Inferior parietal cortex (tissue), 1 donor: ENCODE data around the gene FAF2.
"Not testable (repeated sequence)": the region's sequence is repeated elsewhere in the genome, so short reads cannot be mapped to it uniquely, and the experiment has no call there.

Source experiments
- DNase-seq: peaks from one replicate; pipeline ENCODE4 v3.0.0-alpha.2; 2016; ENCODE audit errors: extremely low spot score

Gene FAF2

GRCh38 chr5:176542596-176543427 is 94.6 kb downstream of the FAF2 start:
- no peak for DNase-seq

GRCh38 chr5:176543428-176544182 is 95.4 kb downstream of the FAF2 start:
- peak; percentile 56 for DNase-seq

DNA sequence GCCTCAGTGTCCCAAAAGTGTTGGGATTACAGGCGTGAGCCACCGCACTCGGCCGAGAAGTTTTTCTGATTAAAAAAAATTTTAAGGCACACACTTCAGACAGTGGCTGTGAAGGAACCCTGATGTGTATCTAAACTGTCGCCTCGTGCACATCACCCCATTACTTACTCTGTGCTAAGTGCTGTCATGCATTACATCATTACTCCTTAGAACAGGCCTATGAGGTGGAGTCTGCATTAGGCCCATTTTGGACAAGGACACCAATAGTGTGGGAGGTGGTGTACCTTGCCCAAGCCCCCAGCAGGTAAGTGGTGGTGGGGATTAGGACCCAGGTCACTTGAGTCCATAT is 97.2 kb downstream of the FAF2 start:
- DNase-seq: no peak

DNA sequence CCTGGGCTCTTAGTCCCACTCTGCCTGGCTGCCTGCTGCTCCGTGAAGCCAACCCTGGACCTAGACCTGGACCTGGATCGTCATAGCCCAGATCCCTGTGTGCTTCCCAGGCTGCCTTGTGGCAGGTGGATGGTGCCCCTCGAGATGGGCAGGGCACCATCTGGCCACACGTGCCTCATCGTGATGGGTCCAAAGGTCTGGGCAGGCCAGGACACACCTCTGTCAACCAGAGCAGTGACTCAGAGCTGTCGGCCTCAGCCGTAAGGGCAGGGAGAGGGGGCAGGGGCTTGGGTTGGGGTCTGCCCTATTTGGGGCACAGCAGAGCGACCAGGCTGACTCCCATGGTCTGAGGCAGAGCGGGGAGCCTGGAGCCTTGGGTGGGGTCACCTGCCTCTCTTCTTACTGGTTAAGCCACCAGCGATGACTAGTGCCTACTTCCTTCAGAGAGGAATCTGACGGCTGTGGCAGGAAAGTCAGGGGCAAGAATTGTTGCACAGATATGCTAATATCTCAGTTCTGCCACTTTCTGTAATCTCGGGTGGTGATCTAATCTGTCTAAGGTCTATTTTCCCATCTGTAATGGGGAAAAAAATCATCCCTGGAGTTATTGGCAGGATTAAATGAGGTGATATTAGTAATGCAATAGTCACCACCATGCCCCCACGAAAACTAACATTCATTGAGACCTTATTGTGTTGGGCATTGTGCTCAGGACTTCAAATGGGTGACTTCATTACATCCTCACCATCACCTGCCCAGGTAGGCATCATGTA is 97.7 kb downstream of the FAF2 start:
- DNase-seq: no peak

- no peak for DNase-seq
These were observed 99.6 kb downstream of the FAF2 start for GRCh38 chr5:176547802-176548201.

DNA sequence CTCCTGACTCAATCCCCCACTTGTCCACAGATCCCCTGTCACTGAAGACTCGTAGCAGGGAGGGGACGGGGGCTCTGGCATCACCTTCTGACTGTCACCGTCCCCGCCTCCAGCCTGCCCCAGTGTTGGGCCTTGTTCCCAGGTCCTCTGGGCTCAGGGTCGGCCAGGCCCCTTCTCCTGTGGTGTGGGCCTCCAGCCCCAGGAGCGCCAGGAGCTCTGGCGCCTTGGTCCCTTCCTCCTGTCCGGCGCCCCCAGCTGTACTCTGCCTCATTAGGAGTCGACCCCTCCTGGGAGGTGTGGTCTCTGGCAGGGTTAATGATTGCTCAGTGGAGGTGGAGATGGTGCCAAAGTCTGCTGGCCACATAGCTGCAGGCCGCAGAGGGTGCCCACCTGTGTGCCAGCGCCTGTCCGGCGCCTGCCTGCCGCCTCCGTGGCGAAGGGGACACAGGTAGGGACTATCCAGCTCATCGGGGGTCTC is 100.8 kb downstream of the FAF2 start, which contains the start of gene CDHR2:
Gene CDHR2, plus strand, starts transcription at position 376 of the 478 bp plus-strand sequence. CDS start 16,011 bp downstream, outside the sequence.
- no peak for DNase-seq

GRCh38 chr5:176549871-176550270 is 101.7 kb downstream of the FAF2 start:
- no peak for DNase-seq

DNA sequence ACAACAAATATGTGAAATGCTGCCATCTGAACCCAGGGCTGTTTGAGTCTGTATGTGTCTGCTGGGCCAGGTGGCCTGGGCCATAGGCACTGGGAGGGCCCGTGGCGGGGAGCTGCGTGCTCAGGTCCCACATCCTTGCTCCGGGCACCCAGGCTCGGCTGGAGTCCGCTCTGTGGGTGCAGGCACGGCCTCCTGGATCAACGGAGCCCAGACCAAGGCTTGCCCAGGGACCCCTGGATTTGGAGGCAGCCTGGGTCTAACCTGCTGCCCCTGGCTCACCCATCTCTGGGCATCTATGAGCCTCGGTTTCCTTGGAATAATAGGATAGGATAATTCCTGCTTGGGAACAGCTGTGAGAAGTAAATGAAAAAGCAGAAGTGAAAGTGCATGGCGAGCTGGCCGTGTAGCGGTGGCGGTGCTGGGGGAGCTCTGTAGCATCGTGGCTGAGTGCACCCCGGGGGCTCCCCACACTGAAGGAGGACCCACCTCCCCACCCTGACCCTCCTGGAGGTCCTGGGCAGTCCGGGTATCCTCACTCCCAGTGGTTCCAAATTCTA is 102.2 kb downstream of the FAF2 start:
- DNase-seq: no peak

- DNase-seq: not testable (repeated sequence)
These were observed 102.8 kb downstream of the FAF2 start for GRCh38 chr5:176550937-176551336.

GRCh38 chr5:176552332-176552869 is 104.2 kb downstream of the FAF2 start:
- no peak for DNase-seq

DNA sequence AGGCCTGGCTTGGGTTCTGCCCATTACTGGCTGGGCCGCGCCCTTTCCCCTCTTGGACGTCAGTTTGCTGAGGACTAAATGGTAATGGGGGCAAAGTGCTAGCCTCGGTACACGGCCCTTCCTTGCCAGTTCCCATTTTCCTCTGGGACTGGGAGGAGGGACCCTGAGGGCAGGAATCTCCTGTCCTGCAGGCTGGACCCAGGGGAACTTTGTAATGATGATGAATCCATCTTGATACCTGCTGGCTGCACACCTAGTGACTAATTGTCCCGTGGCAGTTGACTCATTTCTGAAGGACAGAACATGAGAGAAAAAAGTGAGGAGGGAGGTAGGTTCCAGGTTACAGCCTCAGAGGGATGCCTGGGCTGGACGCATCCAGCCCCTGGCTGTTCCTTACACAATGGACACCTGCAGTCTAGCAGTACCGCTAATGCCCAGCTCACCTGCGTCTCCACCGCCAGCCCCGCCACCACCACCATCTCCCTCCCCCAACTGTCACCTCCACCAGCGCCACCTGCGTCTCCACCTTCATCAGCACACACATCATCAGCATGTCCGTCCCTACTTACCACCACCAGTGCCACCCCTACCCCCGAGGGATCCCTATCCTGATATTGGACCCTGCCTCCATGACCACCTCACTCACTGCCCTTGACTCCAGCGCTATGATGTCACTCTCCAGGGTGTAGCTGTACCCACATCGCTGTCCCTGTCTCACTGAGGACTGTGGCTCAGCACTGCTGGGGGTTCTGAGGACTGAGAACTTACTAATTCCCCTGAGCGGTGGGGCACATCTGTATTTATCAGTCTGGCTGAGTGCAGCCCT is 105.3 kb downstream of the FAF2 start:
- DNase-seq: no peak

DNA sequence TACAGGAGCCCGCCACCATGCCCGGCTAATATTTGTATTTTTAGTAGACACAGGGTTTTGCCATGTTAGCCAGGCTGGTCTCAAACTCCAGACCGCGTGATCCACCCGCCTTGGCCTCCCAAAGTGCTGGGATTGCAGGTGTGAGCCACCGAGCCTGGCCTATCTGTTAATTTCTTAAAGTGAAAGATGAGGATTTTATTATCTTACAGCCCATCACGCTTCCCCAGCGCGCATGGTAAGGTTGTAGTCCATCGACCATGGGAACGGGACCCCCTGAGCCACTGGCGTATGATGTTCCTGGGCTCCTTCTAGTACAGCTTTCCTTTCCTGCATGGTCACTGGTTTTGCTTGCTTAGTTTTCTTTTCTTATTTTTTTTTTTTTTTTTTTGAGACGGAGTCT is 109.7 kb downstream of the FAF2 start:
- no peak for DNase-seq
